LNCAP (cell line): ENCODE data around the gene NUBP2.

Experiments
- TF ChIP-seq, protein P1 (sequence below): fragments of 450-650 bp; IDR thresholded peaks from 2 replicates; pipeline ENCODE4 v1.5.1; 2017; ENCODE audit warnings: mild to moderate bottlenecking

Gene NUBP2

DNA sequence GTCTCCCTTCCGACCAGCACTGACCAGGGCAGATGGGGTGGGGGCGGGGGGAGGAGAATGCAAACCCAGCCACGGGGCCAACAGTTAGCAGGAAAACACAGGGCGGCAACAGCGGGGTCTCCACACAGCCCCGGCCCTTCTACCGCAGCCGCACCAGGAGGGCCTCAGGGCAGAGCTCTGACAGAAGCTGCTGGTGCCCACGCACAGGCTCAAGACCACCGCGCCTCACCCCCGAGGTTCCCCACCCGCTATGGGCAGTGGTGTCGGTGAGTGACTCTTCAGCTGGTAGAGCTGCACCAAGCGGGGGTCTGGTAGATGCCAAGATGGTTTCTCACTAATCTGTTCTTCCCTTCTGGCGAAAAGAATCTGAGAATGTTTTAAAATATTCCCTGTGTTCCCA, 27.8 kb downstream of the NUBP2 start:
- TF ChIP-seq, protein P1, sequence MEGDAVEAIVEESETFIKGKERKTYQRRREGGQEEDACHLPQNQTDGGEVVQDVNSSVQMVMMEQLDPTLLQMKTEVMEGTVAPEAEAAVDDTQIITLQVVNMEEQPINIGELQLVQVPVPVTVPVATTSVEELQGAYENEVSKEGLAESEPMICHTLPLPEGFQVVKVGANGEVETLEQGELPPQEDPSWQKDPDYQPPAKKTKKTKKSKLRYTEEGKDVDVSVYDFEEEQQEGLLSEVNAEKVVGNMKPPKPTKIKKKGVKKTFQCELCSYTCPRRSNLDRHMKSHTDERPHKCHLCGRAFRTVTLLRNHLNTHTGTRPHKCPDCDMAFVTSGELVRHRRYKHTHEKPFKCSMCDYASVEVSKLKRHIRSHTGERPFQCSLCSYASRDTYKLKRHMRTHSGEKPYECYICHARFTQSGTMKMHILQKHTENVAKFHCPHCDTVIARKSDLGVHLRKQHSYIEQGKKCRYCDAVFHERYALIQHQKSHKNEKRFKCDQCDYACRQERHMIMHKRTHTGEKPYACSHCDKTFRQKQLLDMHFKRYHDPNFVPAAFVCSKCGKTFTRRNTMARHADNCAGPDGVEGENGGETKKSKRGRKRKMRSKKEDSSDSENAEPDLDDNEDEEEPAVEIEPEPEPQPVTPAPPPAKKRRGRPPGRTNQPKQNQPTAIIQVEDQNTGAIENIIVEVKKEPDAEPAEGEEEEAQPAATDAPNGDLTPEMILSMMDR: no peak

DNA sequence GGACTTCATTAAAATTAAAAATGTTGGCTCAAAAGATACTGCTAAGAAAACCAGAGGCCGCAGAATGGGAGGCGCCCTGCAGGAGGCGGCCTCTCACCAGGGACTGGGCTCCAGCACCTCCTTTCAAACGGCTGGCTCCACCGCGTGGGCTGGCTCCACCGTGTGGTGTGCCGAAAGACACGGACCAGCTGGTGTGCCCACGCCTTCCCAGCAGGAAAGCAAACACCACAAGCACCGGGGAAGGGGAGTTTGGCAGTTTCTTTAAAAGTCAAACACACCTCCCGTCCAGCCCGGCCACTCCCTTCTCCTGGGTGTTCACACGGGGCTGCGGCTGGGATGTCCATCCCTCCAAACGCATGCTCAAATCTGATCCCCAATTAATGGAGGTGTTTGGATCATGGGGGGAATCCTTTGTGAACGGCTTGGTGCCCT, 30.0 kb downstream of the NUBP2 start:
- TF ChIP-seq, protein P1: peak; percentile 78

DNA sequence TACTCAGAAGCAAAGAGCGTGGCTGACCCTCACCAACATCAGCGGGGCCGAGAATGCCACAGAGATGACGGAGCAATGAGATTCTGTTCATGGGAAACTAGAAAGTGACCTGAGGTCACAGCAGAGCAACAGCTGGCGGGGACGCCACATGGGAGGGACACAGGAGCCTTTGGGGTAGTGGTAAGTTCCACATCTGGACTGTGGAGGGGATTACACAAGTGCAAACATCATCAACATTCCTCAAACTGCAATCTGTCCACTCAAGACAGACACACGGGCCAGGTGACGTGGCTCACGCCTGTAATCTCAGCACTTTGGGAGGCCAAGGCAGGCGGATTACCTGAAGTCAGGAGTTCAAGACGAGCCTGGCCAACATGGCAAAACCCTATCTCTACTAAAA, 32.7 kb downstream of the NUBP2 start:
- TF ChIP-seq, protein P1: no peak

DNA sequence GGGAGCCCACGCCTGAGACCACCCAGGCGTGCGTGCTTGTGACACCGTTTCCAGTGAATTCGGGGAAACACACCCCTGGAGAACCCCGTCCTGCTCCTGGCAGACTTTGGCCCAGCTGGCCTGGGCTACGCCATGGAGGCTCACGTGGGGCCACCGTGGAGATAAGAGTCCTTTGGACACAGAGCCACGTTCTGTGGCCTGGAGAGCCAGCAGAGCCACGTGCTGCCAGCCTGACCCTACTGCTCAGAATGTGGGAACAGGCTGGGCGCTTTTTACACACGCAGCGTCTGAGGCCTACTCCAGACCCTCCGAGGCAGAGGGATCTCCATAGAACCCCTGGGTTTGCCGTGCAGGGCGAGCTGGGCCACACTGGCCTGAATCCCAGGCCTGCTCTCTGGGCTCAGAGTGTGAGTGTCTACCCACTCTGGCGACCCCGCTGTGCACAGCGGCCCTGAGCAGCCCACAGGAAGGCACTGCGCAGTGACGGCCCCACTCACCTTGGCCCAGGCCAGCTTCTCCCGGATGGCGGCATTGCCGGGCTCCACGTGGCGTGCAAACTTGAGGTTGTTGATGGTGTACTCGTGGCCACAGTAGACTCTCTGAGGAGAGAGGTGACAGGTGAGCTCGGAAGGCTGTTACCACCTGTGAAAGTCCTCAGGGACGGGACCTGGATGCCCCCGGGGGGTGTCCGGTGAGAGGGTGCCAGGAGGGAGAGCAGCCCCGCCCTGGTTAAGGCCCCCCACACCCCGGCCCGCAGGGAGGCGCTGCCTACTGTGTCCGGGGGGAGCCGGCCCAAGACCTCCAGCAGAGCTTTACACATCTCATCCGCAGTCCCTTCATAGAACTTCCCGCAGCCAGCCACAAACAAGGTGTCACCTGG, 33.9 kb downstream of the NUBP2 start:
- TF ChIP-seq, protein P1: no peak

DNA sequence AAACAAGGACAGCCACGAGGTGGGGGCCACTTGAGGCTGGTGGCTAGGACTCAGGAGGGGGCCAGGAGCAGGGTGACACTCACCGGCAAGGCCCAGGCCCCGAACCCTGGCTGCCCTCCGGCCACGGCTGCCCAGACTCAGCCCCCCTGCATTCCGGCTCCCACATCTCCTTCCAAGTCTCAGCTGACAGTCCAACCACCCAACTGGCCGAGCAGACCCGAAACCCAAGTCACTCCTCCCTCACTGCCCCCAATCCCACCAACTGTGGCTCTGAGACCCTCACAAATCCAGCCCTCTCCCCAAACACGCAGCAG, 34.5 kb downstream of the NUBP2 start:
- TF ChIP-seq, protein P1: no peak

DNA sequence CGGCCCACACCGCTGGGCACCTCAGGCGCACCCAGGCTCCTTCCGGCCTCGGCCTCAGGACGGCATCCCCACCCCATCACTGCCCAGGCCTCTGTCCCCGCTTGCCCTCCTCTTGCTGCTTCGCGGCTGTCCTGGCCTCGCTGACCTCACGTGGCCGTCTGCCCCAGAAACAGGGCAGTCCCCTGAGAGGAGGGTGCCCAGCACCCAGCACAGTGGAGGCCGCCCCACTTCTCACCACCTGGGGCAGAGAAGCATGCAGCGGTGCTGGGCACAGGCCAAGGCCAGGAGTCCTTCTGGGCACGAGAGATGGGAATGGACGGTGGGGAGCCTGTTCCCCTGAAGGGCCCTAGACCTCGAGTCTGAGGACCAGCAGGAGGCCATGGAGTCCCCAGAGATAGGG, 35.0 kb downstream of the NUBP2 start:
- TF ChIP-seq, protein P1: no peak

DNA sequence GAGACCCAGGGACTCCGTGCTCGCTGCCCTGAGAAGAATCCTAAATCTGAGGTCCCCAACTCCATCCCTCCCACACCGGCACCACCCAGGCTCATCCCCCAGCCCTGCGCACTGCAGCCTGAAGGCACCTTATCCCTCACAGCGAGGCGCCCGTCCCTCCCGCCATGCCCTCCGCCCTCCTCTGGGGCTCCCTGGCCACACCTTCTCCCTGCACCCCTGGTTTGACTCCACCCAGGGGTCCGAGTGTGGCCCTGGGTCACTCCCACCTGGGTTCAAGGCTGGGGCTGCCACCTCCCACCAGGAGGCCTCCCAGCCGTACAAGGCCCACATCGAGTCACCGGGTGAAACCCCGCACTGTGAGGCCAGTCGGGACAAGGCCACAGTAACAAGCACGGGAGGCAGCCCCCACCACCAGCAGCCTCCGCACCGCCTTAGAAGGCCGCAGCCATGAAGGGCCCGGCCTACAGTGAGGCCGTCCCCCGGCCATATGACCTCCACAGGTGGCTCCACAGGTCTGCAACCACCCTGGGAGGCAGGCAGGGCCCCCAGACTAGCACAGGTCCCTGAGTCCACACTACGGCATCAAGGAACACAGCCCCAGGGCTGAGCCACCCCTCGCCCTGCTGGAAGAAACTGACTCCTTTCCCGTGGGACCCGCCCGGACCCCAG, 35.6 kb downstream of the NUBP2 start:
- TF ChIP-seq, protein P1: no peak
